SK-N-SH (cell line): ENCODE data around the gene SULT1C2. TPM values are rescaled to one million over a fixed set of nuclear protein-coding genes. Genes with fewer than 3 reads are reported as not detected.

Experiments
- CTCF ChIA-PET: fragments of 300-600, 350-600 bp; formaldehyde crosslinking; extraction: SDS; loops from one replicate; lab custom pipeline; 2021; lab: Yijun Ruan, JAX
- POLR2A ChIA-PET: fragments of 350-600 bp; sonication (Branson Sonifier 250); formaldehyde crosslinking; extraction: SDS; loops from one replicate; lab custom pipeline; 2020; ENCODE audit warnings: antibody characterized with exemption, inconsistent platforms; lab: Yijun Ruan, JAX
- DNase-seq: peaks from one replicate; pipeline ENCODE4 v3.0.0; 2012
- H2AFZ ChIP-seq: fragments of 200-600 bp; sonication (generic); 2 replicates; pipeline ENCODE4 v1.8.1; 2016; ENCODE audit warnings: antibody characterized with exemption, mild to moderate bottlenecking, low read depth
- H3F3A ChIP-seq: fragments of 200-600 bp; sonication (generic); replicated peaks from 2 replicates; pipeline ENCODE3; 2016; ENCODE audit warnings: antibody characterized with exemption, mild to moderate bottlenecking; ENCODE audit not compliant: insufficient read depth
- H3K27ac ChIP-seq, 2 experiments: fragments of 200-500 bp in 1 of 2; fragments of 200-600 bp in 1 of 2; sonication (Bioruptor generic) in 1 of 2; sonication (generic), shearing (Covaris generic) in 1 of 2; 2 replicates each; pipeline versions ENCODE4 v1.5.1 to v1.6.1; 2014 to 2016; ENCODE audit warnings: low read depth in 2 of 2, inconsistent platforms in 1 of 2, low read length in 1 of 2, mild to moderate bottlenecking in 1 of 2, mixed read lengths in 1 of 2
- H3K27me3 ChIP-seq: fragments of 200-600 bp; sonication (generic), shearing (Covaris generic); 2 replicates; pipeline ENCODE4 v1.6.1; 2016; ENCODE audit warnings: mixed run types; ENCODE audit not compliant: insufficient read depth
- H3K36me3 ChIP-seq, 2 experiments: fragments of 200-500 bp in 1 of 2; fragments of 200-600 bp in 1 of 2; sonication (Bioruptor generic) in 1 of 2; sonication (generic) in 1 of 2; replicated peaks in 1 of 2; 2 replicates each; pipeline versions ENCODE3 to v1.5.1; 2014 to 2016; ENCODE audit warnings: low read length in 1 of 2, mild to moderate bottlenecking in 1 of 2; ENCODE audit not compliant: insufficient read depth in 2 of 2, control insufficient read depth in 1 of 2
- H3K4me1 ChIP-seq, 2 experiments: fragments of 200-500 bp in 1 of 2; fragments of 200-600 bp in 1 of 2; sonication (Bioruptor generic) in 1 of 2; sonication (generic), shearing (Covaris generic) in 1 of 2; 2 replicates each; pipeline versions ENCODE4 v1.5.1 to v1.6.1; 2014 to 2016; ENCODE audit warnings: low read depth in 1 of 2, low read length in 1 of 2, mixed run types in 1 of 2; ENCODE audit not compliant: insufficient read depth in 2 of 2, control insufficient read depth in 1 of 2
- H3K4me2 ChIP-seq: fragments of 200-600 bp; sonication (generic), shearing (Covaris generic); 2 replicates; pipeline ENCODE4 v1.6.1; 2017; ENCODE audit warnings: mixed run types
- H3K4me3 ChIP-seq, 2 experiments: fragments of 200-500 bp in 1 of 2; fragments of 200-600 bp in 1 of 2; sonication (Bioruptor generic) in 1 of 2; sonication (generic), shearing (Covaris generic) in 1 of 2; 2 replicates each; pipeline versions ENCODE4 v1.5.1 to v1.8.1; 2014 to 2016; ENCODE audit warnings: low read depth in 2 of 2, inconsistent platforms in 1 of 2, low read length in 1 of 2, mild to moderate bottlenecking in 1 of 2, mixed read lengths in 1 of 2, moderate library complexity in 1 of 2
- H3K79me2 ChIP-seq: fragments of 200-600 bp; sonication (generic); 2 replicates; pipeline ENCODE4 v1.8.1; 2017; ENCODE audit warnings: mild to moderate bottlenecking; ENCODE audit not compliant: insufficient read depth
- H3K9ac ChIP-seq: fragments of 200-600 bp; sonication (generic); 2 replicates; pipeline ENCODE4 v1.6.1; 2017; ENCODE audit warnings: mixed run types
- H3K9me2 ChIP-seq: fragments of 200-600 bp; sonication (generic); 2 replicates; pipeline ENCODE4 v1.6.1; 2017; ENCODE audit warnings: mixed run types
- H3K9me3 ChIP-seq: fragments of 200-600 bp; sonication (generic); 2 replicates; pipeline ENCODE4 v1.6.1; 2017; ENCODE audit warnings: mixed run types, mild to moderate bottlenecking, moderate library complexity
- H4K20me1 ChIP-seq: fragments of 200-600 bp; sonication (generic); 2 replicates; pipeline ENCODE4 v1.6.1; 2017; ENCODE audit warnings: mild to moderate bottlenecking, mixed run types; ENCODE audit not compliant: insufficient read depth
- CHD2 ChIP-seq: fragments of 150-350 bp; IDR thresholded peaks from 2 replicates; pipeline ENCODE4 v1.6.1; 2018; ENCODE audit warnings: low read length; ENCODE audit not compliant: partially characterized antibody
- ELF1 ChIP-seq: IDR thresholded peaks from 2 replicates; pipeline ENCODE4 v1.4.0; 2012
- FOXJ3 ChIP-seq: sonication (generic); formaldehyde crosslinking; IDR thresholded peaks from 2 replicates; pipeline ENCODE4 v1.5.1; 2020; ENCODE audit warnings: mild to moderate bottlenecking, missing genetic modification reagents
- FOXM1 ChIP-seq: IDR thresholded peaks from 2 replicates; pipeline ENCODE4 v1.4.0; 2012; ENCODE audit warnings: low read depth, mild to moderate bottlenecking
- GATA2 ChIP-seq: sonication (generic); formaldehyde crosslinking; IDR thresholded peaks from 2 replicates; pipeline ENCODE4 v1.5.0; 2020; ENCODE audit warnings: mild to moderate bottlenecking, missing genetic modification reagents
- MEF2A ChIP-seq: IDR thresholded peaks from 2 replicates; pipeline ENCODE4 v1.4.0; 2012; ENCODE audit warnings: low read depth, borderline replicate concordance
- MXI1 ChIP-seq: IDR thresholded peaks from 2 replicates; pipeline ENCODE4 v1.6.1; 2012; ENCODE audit warnings: mild to moderate bottlenecking, low read depth, low read length, improper control_type of control experiment
- NFIC ChIP-seq: IDR thresholded peaks from 2 replicates; pipeline ENCODE4 v1.4.0; 2012; ENCODE audit warnings: borderline replicate concordance
- NRF1 ChIP-seq: IDR thresholded peaks from 2 replicates; pipeline ENCODE4 v1.6.1; 2012; ENCODE audit warnings: low read depth, mild to moderate bottlenecking, low read length
- RFX5 ChIP-seq: IDR thresholded peaks from 2 replicates; pipeline ENCODE4 v1.6.1; 2012; ENCODE audit warnings: mild to moderate bottlenecking, improper control_type of control experiment, low read length
- SIN3A ChIP-seq: IDR thresholded peaks from 2 replicates; pipeline ENCODE4 v1.6.1; 2012; ENCODE audit warnings: low read depth, mild to moderate bottlenecking, low read length, moderate library complexity, borderline replicate concordance
- TAF1 ChIP-seq: IDR thresholded peaks from 2 replicates; pipeline ENCODE4 v1.6.1; 2012; ENCODE audit warnings: low read depth, mild to moderate bottlenecking, low read length, moderate library complexity, borderline replicate concordance
- YY1 ChIP-seq: IDR thresholded peaks from 2 replicates; pipeline ENCODE4 v1.4.0; 2012; ENCODE audit warnings: low read depth, mild to moderate bottlenecking
- WGBS: methylation state at CpG from one replicate; pipeline ENCODE4 v1.1.6; 2017; ENCODE audit warnings: low lambda C conversion rate; 5-methylcytosine and 5-hydroxymethylcytosine counted together
- polyA plus RNA-seq, 3 experiments: library from polyadenylated mRNA; depleted of rRNA; stranded (reverse); fragments of >200 nt; gene quantifications; 2 replicates each; pipeline ENCODE4 v1.2.3, GENCODE V29; 2012
- TF ChIP-seq, protein P1 (sequence below): fragments of 150-350 bp; IDR thresholded peaks from 2 replicates; pipeline ENCODE4 v1.6.1; 2017; ENCODE audit warnings: antibody characterized with exemption, low read length, low read depth, borderline replicate concordance
- TF ChIP-seq, protein P2 (sequence below): fragments of 150-350 bp; IDR thresholded peaks from 2 replicates; pipeline ENCODE4 v1.6.1; 2016; ENCODE audit warnings: mild to moderate bottlenecking, low read depth, low read length
- TF ChIP-seq, protein P3 (sequence below): IDR thresholded peaks from 2 replicates; pipeline ENCODE4 v1.4.0; 2012; ENCODE audit warnings: low read depth, borderline replicate concordance
- TF ChIP-seq, protein P4 (sequence below): IDR thresholded peaks from 2 replicates; pipeline ENCODE4 v1.6.1; 2012; ENCODE audit warnings: mild to moderate bottlenecking, low read depth, low read length, moderate library complexity

The SULT1C2 gene
- polyA plus RNA-seq, 1 of the 3 experiments (the other 2 are of a cell fraction): not detected

DNA sequence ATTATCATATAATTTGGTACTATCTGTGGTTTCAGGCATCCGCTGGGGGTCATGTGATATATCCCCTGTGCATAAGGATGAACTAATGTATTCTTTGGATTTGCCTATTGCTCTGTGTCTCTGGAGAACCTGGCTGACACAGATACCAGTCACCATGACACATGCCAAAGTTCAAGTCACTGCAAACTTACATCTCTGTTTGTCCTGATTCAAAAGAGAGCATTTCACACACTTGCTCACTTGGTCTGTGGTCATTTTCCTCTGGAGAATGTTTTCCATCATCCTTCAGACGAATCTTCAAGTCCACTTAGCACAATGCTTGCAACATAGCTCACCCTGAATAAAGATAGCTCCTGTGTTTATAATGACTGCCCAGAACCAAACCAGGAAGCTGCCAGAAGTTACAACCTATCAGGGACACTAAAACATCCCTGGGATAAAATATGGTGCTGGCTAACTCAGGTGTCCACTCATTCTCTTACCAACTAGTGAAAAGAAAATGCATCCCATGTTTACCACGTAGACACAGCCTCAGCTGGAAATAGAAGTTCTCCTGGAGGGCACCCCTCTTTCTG, 30.9 kb upstream of the SULT1C2 start:
- POLR2A ChIA-PET: no interaction called here
- Histone ChIP-seq H3K79me2 (no peaks in the 10 kb centered on the region), H3K9me2 (no peaks in the 10 kb centered on the region), H3K9me3 (no peaks in the 10 kb centered on the region), H3K9ac (no peak overlapping the region), H3K4me2 (no peak overlapping the region), H3K4me3 (no peak overlapping the region), H3K27me3 (no peaks in the 10 kb centered on the region), H3K27ac (no peak overlapping the region), H3F3A (no peaks in the 10 kb centered on the region), H3K4me1 (no peaks in the 10 kb centered on the region), H2AFZ (no peak overlapping the region), H4K20me1 (no peaks in the 10 kb centered on the region), H3K36me3 (no peaks in the 10 kb centered on the region)
- no peak for DNase-seq
- TF ChIP-seq, protein P1, sequence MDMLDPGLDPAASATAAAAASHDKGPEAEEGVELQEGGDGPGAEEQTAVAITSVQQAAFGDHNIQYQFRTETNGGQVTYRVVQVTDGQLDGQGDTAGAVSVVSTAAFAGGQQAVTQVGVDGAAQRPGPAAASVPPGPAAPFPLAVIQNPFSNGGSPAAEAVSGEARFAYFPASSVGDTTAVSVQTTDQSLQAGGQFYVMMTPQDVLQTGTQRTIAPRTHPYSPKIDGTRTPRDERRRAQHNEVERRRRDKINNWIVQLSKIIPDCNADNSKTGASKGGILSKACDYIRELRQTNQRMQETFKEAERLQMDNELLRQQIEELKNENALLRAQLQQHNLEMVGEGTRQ: no peak
- no peak for TF ChIP-seq CHD2
- TF ChIP-seq MXI1: no peak
- TF ChIP-seq MEF2A: no peak
- no peak for TF ChIP-seq FOXM1
- TF ChIP-seq NFIC: no peak
- no peak for TF ChIP-seq SIN3A
- TF ChIP-seq, protein P2, sequence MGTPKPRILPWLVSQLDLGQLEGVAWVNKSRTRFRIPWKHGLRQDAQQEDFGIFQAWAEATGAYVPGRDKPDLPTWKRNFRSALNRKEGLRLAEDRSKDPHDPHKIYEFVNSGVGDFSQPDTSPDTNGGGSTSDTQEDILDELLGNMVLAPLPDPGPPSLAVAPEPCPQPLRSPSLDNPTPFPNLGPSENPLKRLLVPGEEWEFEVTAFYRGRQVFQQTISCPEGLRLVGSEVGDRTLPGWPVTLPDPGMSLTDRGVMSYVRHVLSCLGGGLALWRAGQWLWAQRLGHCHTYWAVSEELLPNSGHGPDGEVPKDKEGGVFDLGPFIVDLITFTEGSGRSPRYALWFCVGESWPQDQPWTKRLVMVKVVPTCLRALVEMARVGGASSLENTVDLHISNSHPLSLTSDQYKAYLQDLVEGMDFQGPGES: no peak
- TF ChIP-seq YY1: no peak
- TF ChIP-seq RFX5: no peak
- TF ChIP-seq GATA2 (CRISPR knock-in tag): no peak
- TF ChIP-seq, protein P3, sequence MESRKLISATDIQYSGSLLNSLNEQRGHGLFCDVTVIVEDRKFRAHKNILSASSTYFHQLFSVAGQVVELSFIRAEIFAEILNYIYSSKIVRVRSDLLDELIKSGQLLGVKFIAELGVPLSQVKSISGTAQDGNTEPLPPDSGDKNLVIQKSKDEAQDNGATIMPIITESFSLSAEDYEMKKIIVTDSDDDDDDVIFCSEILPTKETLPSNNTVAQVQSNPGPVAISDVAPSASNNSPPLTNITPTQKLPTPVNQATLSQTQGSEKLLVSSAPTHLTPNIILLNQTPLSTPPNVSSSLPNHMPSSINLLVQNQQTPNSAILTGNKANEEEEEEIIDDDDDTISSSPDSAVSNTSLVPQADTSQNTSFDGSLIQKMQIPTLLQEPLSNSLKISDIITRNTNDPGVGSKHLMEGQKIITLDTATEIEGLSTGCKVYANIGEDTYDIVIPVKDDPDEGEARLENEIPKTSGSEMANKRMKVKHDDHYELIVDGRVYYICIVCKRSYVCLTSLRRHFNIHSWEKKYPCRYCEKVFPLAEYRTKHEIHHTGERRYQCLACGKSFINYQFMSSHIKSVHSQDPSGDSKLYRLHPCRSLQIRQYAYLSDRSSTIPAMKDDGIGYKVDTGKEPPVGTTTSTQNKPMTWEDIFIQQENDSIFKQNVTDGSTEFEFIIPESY: no peak
- CTCF ChIA-PET: no interaction called here
- WGBS: 16% methylated on average over 3 of the region's 3 CpGs

DNA sequence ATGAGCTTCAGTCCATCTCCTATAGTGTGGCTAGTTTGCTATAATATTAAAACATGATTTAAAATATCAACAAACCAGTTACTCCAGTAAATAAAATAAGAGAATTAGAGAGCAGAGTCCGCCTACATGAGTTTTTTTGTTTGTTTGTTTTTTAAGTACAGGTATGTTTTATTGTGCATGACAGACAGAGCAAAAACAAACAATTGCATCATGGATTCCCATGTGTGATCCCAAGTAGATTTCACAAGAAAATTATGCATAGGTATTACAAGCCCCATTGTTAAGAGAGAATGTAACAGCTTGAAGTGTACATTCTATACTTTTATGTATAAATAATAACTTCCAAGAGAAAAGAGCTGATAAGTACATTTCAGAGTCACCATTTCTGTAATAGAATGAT, 27.9 kb upstream of the SULT1C2 start:
- WGBS: 3% methylated on average over 1 of the region's 1 CpG

More for the DNA sequence above, 27.9 kb upstream of the SULT1C2 start:
- Histone ChIP-seq H3K9ac (no peak overlapping the region), H3K36me3 (no peaks in the 10 kb centered on the region), H3K4me1 (no peaks in the 10 kb centered on the region), H2AFZ (no peak overlapping the region), H3K9me3 (no peaks in the 10 kb centered on the region), H3K4me2 (no peak overlapping the region), H3K27me3 (peaks cover 4% of the 10 kb centered on the region; the same call in 1 of the 2 replicates), H4K20me1 (no peaks in the 10 kb centered on the region), H3K9me2 (no peaks in the 10 kb centered on the region), H3K4me3 (no peak overlapping the region), H3F3A (no peaks in the 10 kb centered on the region), H3K79me2 (no peaks in the 10 kb centered on the region), H3K27ac (no peak overlapping the region)
- ChIA-PET POLR2A (no interaction called here), CTCF (no interaction called here)
- TF ChIP-seq FOXM1 (no peak), CHD2 (no peak), ELF1 (no peak), NRF1 (no peak), GATA2 (CRISPR knock-in tag) (no peak), MEF2A (no peak), FOXJ3 (CRISPR knock-in tag) (no peak), TAF1 (no peak)
- TF ChIP-seq, protein P4, sequence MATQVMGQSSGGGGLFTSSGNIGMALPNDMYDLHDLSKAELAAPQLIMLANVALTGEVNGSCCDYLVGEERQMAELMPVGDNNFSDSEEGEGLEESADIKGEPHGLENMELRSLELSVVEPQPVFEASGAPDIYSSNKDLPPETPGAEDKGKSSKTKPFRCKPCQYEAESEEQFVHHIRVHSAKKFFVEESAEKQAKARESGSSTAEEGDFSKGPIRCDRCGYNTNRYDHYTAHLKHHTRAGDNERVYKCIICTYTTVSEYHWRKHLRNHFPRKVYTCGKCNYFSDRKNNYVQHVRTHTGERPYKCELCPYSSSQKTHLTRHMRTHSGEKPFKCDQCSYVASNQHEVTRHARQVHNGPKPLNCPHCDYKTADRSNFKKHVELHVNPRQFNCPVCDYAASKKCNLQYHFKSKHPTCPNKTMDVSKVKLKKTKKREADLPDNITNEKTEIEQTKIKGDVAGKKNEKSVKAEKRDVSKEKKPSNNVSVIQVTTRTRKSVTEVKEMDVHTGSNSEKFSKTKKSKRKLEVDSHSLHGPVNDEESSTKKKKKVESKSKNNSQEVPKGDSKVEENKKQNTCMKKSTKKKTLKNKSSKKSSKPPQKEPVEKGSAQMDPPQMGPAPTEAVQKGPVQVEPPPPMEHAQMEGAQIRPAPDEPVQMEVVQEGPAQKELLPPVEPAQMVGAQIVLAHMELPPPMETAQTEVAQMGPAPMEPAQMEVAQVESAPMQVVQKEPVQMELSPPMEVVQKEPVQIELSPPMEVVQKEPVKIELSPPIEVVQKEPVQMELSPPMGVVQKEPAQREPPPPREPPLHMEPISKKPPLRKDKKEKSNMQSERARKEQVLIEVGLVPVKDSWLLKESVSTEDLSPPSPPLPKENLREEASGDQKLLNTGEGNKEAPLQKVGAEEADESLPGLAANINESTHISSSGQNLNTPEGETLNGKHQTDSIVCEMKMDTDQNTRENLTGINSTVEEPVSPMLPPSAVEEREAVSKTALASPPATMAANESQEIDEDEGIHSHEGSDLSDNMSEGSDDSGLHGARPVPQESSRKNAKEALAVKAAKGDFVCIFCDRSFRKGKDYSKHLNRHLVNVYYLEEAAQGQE: no peak
- TF ChIP-seq, protein P3: no peak
- no peak for DNase-seq
